ENCODE results near the gene TNIP2. TPM values are rescaled to one million over a fixed set of nuclear protein-coding genes. Genes with fewer than 3 reads are reported as not detected.
"Not testable (repeated sequence)": the region's sequence is repeated elsewhere in the genome, so short reads cannot be mapped to it uniquely, and the experiment has no call there.

TNIP2 gene
- total RNA-seq, 1 donor, result 31.5 TPM

- DNase-seq (ENCODE audit: low read depth), result no peak
- H3K4me3 ChIP-seq (ENCODE audit: low read depth, low read length), result no peak overlapping the region
- TF ChIP-seq CTCF (IDR thresholded peaks at IDR 0.05; ENCODE audit: insufficient read depth, low read length), result no peak
Observed at GRCh38 chr4:2767705-2768074, 11.6 kb upstream of the TNIP2 start.

GRCh38 chr4:2767046-2767704 lies 11.0 kb upstream of the TNIP2 start:
- no peak for DNase-seq (ENCODE audit: low read depth)
- no peak overlapping the region for H3K4me3 ChIP-seq (ENCODE audit: low read depth, low read length)
- no peak for TF ChIP-seq CTCF (IDR thresholded peaks at IDR 0.05; ENCODE audit: insufficient read depth, low read length)

- no peak for DNase-seq (ENCODE audit: low read depth)
- no peak for TF ChIP-seq CTCF (IDR thresholded peaks at IDR 0.05; ENCODE audit: insufficient read depth, low read length)
Observed at GRCh38 chr4:2765832-2766526, 9.8 kb upstream of the TNIP2 start.

DNA sequence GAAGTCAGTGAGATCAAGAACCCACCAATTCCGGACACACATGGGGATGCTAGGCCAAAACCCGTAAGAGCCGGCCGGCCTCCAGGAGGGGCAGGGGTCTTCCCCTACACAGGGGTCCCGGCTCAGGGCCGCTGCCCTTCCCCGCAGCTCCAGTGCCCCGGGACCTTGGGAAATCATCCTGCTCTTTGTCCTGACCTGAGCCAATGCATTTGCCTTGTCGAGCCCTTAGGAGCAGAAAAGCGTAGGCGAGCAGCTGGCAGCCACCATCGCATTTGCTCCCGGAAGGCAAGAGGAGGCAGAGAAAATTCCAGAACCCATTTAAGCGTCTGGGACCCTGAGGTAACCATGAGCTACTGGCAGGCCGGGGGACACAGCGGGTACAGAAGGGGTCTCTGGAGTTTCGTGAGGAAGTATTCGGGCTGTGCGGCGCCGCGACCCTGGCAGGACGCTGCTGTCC lies 7.4 kb upstream of the TNIP2 start:
- peak overlapping the region; percentile 68 for H3K4me3 ChIP-seq (ENCODE audit: low read depth, low read length)
- DNase-seq (ENCODE audit: low read depth), result peak; percentile 26
- no peak for TF ChIP-seq CTCF (IDR thresholded peaks at IDR 0.05; ENCODE audit: insufficient read depth, low read length)

More at GRCh38 chr4:2765832-2766526, 9.8 kb upstream of the TNIP2 start:
- no peak overlapping the region for H3K4me3 ChIP-seq (ENCODE audit: low read depth, low read length)

GRCh38 chr4:2762486-2763370 lies 6.6 kb upstream of the TNIP2 start:
- H3K4me3 ChIP-seq (ENCODE audit: low read depth, low read length); DNase-seq (ENCODE audit: low read depth): not testable (repeated sequence)

DNA sequence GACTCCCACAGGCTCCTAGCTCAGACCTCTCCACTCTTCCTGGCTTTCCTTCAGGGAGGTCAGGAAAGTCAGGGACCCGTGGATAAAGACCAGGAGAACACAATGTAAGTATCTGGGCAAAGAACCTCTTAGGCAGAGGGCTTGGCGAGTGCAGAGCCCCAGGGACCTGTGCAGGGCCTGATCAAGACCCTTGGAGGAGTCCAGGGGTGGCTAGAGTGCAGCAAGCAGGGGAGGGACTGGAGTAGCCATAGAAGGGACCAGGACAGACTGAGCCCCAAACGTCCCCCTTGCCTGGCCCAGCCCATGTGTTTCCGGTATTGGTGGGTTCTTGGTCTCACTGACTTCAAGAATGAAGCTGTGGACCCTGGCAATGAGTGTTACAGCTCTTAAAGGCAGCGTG lies 5.9 kb upstream of the TNIP2 start:
- TF ChIP-seq CTCF (IDR thresholded peaks at IDR 0.05; ENCODE audit: insufficient read depth, low read length), result no peak
- no peak overlapping the region for H3K4me3 ChIP-seq (ENCODE audit: low read depth, low read length)
- no peak for DNase-seq (ENCODE audit: low read depth)

Measured in fibroblast of the aortic adventitia (primary cell).